Vagina (tissue), 2 donors: Measurements from ENCODE around the gene RAD51AP1.

Source experiments
- CTCF ChIP-seq, 3 experiments: fragments of 450-650 bp in 2 of 3; fragments of 200-600 bp in 1 of 3; sonication (generic) in 1 of 3; IDR thresholded peaks; one replicate each; pipeline ENCODE4 v1.5.1; 2017 to 2019; ENCODE audit warnings: antibody characterized with exemption in 3 of 3, mild to moderate bottlenecking in 2 of 3, moderate library complexity in 2 of 3
- POLR2A ChIP-seq, 2 donors: fragments of 450-650 bp; IDR thresholded peaks; one replicate each; pipeline ENCODE4 v1.6.1; 2017; ENCODE audit warnings: antibody characterized with exemption in 2 of 2, mild to moderate bottlenecking in 2 of 2, moderate library complexity in 2 of 2

- TF ChIP-seq CTCF (IDR thresholded peaks at IDR 0.05) (no peak), POLR2A (IDR thresholded peaks at IDR 0.05) (no peak)
Observed at GRCh38 chr12:4587108-4587507, 48.4 kb downstream of the RAD51AP1 start.
